ENCODE measurements around the gene TCF23.
"Not testable (repeated sequence)": the region's sequence is repeated elsewhere in the genome, so short reads cannot be mapped to it uniquely, and the experiment has no call there.

The TCF23 gene

DNA sequence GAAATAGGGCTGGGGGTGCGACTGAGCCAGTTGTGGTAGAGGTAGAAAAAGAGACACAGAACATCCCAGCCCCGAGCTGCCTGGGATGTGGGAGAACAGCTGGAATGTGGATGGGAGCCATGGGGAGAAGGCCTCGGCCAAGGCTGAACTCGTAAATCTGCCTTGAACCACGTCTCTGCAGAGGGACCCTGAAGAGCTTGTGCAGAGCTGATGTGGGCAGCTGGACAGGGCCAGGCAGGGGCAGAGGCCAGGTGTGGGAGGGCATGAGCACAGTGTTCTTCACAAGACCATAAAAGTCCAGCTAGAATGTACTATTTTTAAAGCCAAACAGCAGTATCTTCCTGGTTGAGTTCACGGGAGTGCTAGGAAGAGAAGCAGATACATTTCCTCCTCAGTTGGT lies 5.7 kb downstream of the TCF23 start:
- no peak for DNase-seq (ENCODE audit: low spot score)

GRCh38 chr2:27155069-27155520 lies 6.3 kb downstream of the TCF23 start:
- DNase-seq (ENCODE audit: low spot score): no peak

- no peak for DNase-seq (ENCODE audit: low spot score)
These were observed 9.7 kb downstream of the TCF23 start for GRCh38 chr2:27158468-27158867.

DNA sequence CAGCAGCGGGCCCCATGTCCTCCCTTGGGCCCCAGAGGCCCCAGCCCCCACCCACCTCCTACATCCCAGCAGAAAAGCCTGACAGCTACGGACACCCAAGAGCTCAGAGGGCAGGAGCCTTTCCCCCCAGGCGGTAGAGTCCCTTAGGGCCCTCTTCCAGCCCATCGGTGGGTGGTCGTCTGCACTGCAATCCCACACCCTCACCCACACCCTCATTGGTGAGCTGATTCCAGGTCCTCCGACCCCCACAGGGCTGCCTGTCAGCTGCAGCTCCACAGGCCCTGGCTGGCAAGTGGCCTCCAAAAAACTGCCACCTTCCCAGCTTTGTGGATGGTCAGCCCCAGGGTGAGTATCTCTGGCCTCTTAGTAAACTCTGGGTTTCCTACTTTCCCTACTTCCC lies 10.5 kb downstream of the TCF23 start:
- DNase-seq (ENCODE audit: low spot score): no peak

DNA sequence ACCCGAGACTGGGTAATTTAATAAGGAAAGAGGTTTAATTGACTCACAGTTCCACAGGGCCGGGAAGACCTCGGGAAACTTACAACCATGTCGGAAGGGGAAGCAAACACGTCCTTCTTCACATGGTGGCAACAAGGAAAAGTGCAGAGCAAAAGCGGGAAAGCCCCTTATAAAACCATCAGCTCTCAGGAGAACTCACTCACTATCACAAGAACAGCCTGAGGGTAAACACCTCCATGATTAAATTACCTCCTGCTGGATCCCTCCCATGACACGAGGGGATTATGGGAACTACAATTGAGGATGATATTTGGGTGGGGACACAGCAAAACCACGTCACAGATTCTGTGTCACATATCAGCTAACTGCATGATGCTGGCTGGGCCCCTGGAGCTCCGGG lies 11.4 kb downstream of the TCF23 start:
- no peak for DNase-seq (ENCODE audit: low spot score)

DNA sequence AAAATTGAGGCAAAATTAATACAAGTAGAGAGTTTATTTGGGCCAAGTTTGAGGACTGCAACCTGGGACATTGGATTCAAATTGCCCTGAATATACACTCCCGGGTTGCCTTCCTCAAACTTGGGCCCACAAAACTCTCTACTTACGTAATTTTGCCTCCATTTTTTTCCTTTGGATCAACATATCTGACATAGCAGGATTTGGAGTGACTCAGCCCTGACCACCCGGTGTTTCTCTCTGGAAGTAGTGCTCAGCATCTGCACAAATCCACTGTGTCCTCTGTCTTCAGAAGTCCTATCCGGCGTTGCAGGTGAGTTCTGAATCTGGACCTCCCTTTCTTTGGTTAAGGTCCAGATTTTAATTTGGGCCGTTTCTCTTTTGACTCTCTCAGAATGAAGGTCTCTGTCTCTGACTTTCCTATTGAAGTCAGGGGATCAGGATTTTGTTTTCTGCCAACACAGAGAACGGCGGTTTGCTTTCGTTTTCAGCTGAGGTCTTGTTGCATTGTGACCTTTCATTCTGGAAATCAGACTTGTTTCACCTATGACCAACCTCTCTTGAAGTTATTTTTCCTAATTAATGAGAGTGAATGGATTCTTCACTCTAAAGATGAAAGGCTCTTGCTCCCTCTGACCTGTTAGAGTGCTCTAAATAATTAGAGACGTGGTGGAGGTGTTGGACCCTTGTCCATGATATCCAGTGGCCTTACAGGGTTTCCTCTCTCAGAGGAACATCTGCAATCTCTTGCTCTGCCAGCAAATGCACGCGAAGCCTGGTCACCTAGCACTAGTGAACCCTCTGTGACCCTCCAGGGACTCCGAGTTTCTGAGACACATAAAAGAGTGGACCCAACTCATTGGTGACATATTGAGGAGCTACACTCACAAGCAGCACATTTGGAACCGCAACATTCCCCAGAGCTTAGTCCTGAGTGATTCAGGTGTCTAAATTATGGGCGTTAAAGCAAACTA lies 13.6 kb downstream of the TCF23 start:
- DNase-seq (ENCODE audit: low spot score): no peak

- DNase-seq (ENCODE audit: low spot score): no peak
These were observed 16.4 kb downstream of the TCF23 start for GRCh38 chr2:27164960-27165763.

- no peak for DNase-seq (ENCODE audit: low spot score)
These were observed 22.0 kb downstream of the TCF23 start for GRCh38 chr2:27170581-27171337.

GRCh38 chr2:27171351-27171848 lies 22.6 kb downstream of the TCF23 start:
- DNase-seq (ENCODE audit: low spot score): no peak

GRCh38 chr2:27174638-27175037 lies 25.8 kb downstream of the TCF23 start:
- DNase-seq (ENCODE audit: low spot score): no peak

DNA sequence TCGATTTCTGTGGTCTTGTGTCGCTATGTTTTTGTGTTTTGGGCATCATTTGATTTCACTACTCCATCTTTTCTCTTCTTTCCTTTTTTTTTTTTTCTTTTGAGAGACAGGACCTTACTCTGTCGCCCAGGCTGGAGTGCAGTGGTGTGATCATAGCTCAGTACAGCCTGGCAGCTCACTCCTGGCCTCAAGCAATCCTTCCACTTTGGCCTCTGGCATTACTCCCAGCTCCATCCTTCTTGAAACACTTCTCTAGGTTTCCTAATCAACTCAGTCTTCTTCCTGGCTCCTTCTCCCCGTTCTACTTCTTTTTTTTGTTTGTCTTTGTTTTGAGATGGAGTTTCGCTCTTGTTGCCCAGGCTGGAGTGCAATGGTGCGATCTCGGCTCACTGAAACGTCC lies 26.5 kb downstream of the TCF23 start:
- DNase-seq (ENCODE audit: low spot score): no peak

- not testable (repeated sequence) for DNase-seq (ENCODE audit: low spot score)
These were observed 27.0 kb downstream of the TCF23 start for GRCh38 chr2:27175781-27176180.

DNA sequence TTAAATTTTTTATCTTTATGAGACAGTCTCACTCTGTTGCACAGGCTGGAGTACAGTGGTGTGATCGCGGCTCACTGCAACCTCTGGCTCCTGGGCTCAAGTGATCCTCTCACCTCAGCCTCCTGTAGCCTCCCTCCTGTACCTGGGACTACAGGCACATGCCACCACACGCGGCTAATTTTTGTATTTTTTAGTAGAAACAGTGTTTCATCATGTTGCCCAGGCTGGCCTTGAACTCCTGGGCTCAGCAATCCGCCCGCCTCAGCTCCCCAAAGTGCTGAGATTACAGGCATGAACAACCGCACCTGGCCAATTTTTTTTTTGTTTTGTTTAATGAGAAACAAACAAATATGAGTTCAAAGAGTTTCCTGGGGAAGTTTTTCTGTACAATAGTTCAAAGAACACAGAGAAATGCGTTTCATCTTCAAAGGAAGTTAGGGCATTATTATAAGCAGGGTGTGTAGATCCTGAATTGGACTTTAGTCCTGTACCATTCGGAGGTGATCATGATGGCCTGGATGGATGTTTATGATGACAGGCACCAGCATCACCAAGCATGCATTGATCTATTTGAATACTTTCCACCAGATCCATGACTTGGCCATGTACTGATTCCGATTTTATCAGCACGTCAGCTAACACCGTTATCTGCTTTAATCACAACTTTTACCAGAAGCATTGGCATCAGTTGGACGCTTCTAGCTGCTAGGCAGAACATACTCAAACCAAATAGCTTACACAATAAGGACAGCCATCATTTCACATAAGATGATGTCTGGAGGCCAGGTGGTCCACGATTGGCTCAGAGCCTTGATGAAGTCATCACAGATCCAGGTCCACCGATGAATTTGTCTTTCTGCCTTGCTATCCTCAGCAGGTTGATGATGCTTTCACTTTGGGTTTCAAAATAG lies 28.9 kb downstream of the TCF23 start:
- no peak for DNase-seq (ENCODE audit: low spot score)

DNA sequence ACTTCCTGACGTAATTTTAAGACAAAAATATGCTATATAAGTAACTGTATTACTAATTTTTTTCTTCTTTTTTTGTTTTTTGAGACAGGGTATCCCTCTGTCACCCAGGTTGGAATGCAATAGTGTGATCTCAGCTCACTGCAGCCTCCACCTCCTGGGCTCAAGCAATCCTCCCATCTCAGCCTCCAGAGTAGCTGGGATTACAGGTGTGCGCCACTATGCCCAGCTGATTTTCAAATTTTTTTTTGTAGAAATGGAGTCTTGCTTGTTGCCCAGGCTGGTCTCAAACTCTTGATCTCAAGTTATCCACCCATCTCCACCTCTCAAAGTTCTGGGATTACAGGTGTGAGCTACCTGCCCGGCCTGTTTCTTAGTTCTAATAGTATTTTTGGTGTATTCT lies 29.7 kb downstream of the TCF23 start:
- DNase-seq (ENCODE audit: low spot score): no peak

DNA sequence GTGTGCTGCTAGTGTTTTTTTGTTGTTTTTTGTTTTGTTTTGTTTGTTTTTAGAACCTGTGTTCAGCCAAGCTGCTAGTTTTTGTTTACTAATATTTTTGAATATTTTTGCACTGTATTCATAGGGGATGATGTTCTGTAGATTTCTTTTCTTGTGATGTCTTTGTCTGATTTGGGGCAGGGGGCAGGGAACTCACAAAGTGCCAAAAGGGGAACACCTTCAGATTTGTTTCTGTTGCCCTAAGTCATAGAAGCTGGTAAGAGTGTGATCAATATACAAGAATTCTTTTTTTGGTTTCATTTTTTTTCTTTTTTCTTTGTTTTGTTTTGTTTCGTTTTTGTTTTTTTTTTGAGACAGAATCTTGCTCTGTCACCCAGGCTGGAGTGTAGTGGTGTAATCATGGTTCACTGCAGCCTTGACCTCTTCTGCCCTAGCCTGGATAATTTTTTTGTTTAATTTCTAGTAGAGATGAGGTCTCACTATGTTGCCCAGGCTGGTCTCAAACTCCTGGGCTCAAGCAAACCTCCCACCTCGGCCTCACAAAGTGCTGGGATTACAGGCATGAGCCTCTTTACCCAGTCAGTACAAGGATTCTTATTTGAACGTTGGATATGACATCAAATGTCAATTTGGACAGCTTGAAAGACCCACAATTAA lies 30.7 kb downstream of the TCF23 start:
- DNase-seq (ENCODE audit: low spot score): no peak

- DNase-seq (ENCODE audit: low spot score): no peak
These were observed 33.5 kb downstream of the TCF23 start for GRCh38 chr2:27182346-27182745.

GRCh38 chr2:27184115-27184514 lies 35.3 kb downstream of the TCF23 start:
- no peak for DNase-seq (ENCODE audit: low spot score)

DNA sequence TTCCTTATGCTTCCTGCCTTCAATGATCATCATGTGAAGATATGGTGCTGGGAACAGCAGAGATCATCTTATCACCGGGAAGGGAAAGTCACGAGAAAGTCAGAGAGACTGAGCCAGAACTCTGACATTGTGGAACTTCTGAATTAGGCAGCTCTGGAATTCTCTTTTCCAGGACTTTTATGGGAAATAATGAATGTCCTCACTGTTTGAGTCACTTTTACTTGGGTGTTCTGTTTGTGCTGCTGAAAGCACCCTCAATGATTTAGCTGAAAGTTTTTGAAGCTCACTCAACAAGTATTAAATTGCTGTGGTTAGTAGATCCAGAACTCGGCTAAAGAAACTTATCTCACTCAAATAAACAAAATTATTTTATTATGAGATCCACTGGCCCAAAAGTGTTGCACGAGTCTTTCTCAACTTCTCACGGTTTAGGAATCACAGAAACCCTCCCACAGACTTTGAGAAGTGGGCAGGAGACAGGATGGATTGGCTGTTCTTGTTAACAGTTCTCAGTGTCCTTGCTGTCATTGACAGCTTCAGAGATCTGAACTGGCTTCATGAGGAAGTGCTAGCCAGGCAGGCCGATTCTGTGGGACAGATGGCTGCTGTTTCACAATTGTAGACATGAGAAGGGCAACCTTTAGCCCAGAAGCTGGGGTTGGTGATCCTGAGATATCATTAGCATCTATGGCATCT lies 36.7 kb downstream of the TCF23 start:
- no peak for DNase-seq (ENCODE audit: low spot score)

DNA sequence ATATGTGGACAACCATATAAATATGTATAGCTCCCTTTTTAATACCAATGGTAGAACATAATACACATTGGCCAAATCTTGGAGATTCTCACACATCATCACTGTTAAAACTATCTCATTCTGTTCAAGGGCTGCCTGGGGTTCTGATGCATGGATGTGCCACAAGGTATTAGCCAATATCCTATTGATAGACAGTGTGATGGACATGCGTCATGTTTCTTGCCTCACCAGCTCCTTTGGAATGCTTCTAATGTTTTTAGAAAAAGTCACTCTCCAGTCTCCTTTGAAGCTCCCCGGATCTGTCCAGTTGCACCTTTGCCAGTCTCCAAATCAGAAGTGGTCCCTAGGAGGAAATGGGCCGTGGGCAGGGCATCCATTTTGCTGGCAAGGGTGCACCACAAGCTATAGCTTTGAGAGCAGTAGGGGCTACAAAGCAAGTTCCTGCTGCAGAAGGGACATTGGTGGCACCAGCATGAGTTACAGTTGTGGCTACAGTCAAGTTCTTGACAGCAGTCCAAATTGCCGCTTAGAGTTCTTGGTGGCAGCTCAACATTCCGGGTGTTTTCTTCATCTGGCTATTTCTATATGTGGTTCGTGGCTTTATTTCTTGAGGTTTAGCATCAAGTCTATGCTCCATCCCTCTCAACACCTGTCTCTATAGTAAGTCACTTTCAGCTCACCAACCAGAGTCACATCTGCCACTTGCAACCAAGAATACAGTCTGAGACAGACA lies 38.0 kb downstream of the TCF23 start:
- DNase-seq (ENCODE audit: low spot score): no peak
